Nephron (organoid): Measurements from ENCODE around the gene GJC1.

Experiments
- H3K27ac Mint-ChIP-seq, 3 experiments: 2 replicates each; pipeline ENCODE4 v1.8.0; 2020; ENCODE audit warnings: mixed read lengths in 3 of 3, mild to moderate bottlenecking in 2 of 3, moderate library complexity in 1 of 3
- H3K27me3 Mint-ChIP-seq: 2 replicates; pipeline ENCODE4 v1.8.0; 2021; ENCODE audit warnings: low read depth, mild to moderate bottlenecking, moderate library complexity, mixed read lengths
- H3K36me3 Mint-ChIP-seq: 2 replicates; pipeline ENCODE4 v1.8.0; 2020; ENCODE audit warnings: low read depth, mixed read lengths
- H3K4me1 Mint-ChIP-seq: 2 replicates; pipeline ENCODE4 v1.8.0; 2020; ENCODE audit warnings: mixed read lengths
- H3K4me3 Mint-ChIP-seq, 3 experiments: 2 replicates each; pipeline ENCODE4 v1.8.0; 2020; ENCODE audit warnings: mild to moderate bottlenecking in 3 of 3, mixed read lengths in 3 of 3, moderate library complexity in 2 of 3
- H3K9me3 Mint-ChIP-seq: 2 replicates; pipeline ENCODE4 v1.8.0; 2020; ENCODE audit warnings: mixed read lengths
- CTCF ChIP-seq, 3 experiments: fragments of 200-600 bp; sonication (generic); IDR thresholded peaks; one replicate each; pipeline ENCODE4 v1.5.0; 2021; ENCODE audit warnings: antibody characterized with exemption in 3 of 3; ENCODE audit not compliant: unreplicated experiment in 3 of 3

The GJC1 gene

GRCh38 chr17:44801880-44802279, 28.2 kb downstream of the GJC1 start:
- Mint-ChIP-seq H3K27ac (no peak overlapping the region), H3K27me3 (no peaks in the 10 kb centered on the region), H3K4me3 (no peak overlapping the region), H3K9me3 (no peaks in the 10 kb centered on the region), H3K36me3 (peaks cover 63% of the 10 kb centered on the region), H3K4me1 (peaks cover 22% of the 10 kb centered on the region)
- no peak for TF ChIP-seq CTCF (IDR thresholded peaks at IDR 0.05; ENCODE audit: unreplicated experiment in 3 of 3)

- H3K27ac Mint-ChIP-seq: no peak overlapping the region
- H3K27me3 Mint-ChIP-seq: no peaks in the 10 kb centered on the region
- peaks cover 30% of the 10 kb centered on the region for H3K4me1 Mint-ChIP-seq
- TF ChIP-seq CTCF (IDR thresholded peaks at IDR 0.05; ENCODE audit: unreplicated experiment in 3 of 3): no peak
- no peak overlapping the region for H3K4me3 Mint-ChIP-seq
- H3K36me3 Mint-ChIP-seq: peaks cover 39% of the 10 kb centered on the region
- no peaks in the 10 kb centered on the region for H3K9me3 Mint-ChIP-seq
Observed at GRCh38 chr17:44798356-44798755, 31.7 kb downstream of the GJC1 start.

GRCh38 chr17:44797802-44798201, 32.3 kb downstream of the GJC1 start:
- Mint-ChIP-seq H3K4me3 (no peak overlapping the region), H3K27ac (peak overlapping the region in 1 of 3 experiments; percentile 55), H3K9me3 (no peaks in the 10 kb centered on the region), H3K36me3 (peaks cover 35% of the 10 kb centered on the region), H3K4me1 (peaks cover 30% of the 10 kb centered on the region), H3K27me3 (no peaks in the 10 kb centered on the region)
- TF ChIP-seq CTCF (IDR thresholded peaks at IDR 0.05; ENCODE audit: unreplicated experiment in 3 of 3): no peak

GRCh38 chr17:44796731-44797130, 33.4 kb downstream of the GJC1 start:
- Mint-ChIP-seq H3K27me3 (no peaks in the 10 kb centered on the region), H3K4me3 (no peak overlapping the region), H3K9me3 (no peaks in the 10 kb centered on the region), H3K36me3 (peaks cover 24% of the 10 kb centered on the region), H3K4me1 (peaks cover 30% of the 10 kb centered on the region), H3K27ac (no peak overlapping the region)
- no peak for TF ChIP-seq CTCF (IDR thresholded peaks at IDR 0.05; ENCODE audit: unreplicated experiment in 3 of 3)

- Mint-ChIP-seq H3K27me3 (no peaks in the 10 kb centered on the region), H3K4me1 (peaks cover 30% of the 10 kb centered on the region), H3K36me3 (peaks cover 17% of the 10 kb centered on the region), H3K4me3 (no peak overlapping the region), H3K9me3 (no peaks in the 10 kb centered on the region), H3K27ac (peak overlapping the region in 2 of 3 experiments; percentile 8 to 15)
- no peak for TF ChIP-seq CTCF (IDR thresholded peaks at IDR 0.05; ENCODE audit: unreplicated experiment in 3 of 3)
Observed at GRCh38 chr17:44795928-44796327, 34.2 kb downstream of the GJC1 start.

DNA sequence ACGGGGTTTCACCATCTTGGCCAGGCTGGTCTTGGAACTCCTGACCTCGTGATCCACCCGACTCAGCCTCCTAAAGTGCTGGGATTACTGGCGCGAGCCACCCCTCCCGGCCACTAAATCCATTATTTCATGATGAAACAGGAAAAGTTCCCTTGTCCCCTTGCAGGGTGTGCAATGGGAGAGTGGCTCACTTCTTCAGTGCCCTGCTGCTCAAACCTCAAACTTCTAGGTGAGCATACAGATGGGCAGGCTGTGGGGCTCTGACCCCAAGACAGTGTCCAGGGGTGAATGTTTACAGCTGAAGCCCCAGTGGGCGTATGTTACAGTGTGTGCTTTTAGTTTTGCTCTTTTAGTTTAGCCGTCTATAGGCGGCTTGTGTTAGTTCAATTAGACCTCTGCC, 34.7 kb downstream of the GJC1 start:
- no peaks in the 10 kb centered on the region for H3K9me3 Mint-ChIP-seq
- no peaks in the 10 kb centered on the region for H3K27me3 Mint-ChIP-seq
- peaks cover 30% of the 10 kb centered on the region for H3K4me1 Mint-ChIP-seq
- H3K4me3 Mint-ChIP-seq: no peak overlapping the region
- peak overlapping the region; percentile 28 to 73 (median 72) for H3K27ac Mint-ChIP-seq
- no peak for TF ChIP-seq CTCF (IDR thresholded peaks at IDR 0.05; ENCODE audit: unreplicated experiment in 3 of 3)
- peaks cover 17% of the 10 kb centered on the region for H3K36me3 Mint-ChIP-seq
